GM21576 (cell line): Measurements from ENCODE around the gene GALNT18.

Experiments
- ATAC-seq: cut with Tn5 transposase; IDR thresholded peaks from one replicate; pipeline ENCODE4 v1.9.1; 2021; ENCODE audit warnings: mild to moderate bottlenecking, moderate library complexity; ENCODE audit not compliant: unreplicated experiment

The GALNT18 gene

DNA sequence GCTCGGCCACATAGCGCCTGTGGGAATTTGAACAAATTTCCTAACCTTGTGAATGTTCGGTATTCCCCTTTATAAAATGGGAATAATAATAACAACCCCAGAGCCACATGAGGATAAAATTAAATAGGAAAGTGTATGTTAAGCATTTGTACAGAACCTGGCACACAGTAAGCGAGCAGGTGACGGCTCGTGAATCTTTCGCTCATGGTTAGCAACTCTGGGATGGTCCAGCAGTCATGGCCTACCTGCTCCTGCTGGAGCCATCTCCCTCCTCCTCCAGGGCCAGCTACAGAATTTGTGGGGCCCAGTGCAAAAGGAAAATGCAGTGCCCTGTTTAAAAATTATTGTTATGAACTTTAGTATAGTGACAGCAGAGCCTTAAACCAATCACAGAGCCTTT, 180.3 kb downstream of the GALNT18 start:
- ATAC-seq: no peak

DNA sequence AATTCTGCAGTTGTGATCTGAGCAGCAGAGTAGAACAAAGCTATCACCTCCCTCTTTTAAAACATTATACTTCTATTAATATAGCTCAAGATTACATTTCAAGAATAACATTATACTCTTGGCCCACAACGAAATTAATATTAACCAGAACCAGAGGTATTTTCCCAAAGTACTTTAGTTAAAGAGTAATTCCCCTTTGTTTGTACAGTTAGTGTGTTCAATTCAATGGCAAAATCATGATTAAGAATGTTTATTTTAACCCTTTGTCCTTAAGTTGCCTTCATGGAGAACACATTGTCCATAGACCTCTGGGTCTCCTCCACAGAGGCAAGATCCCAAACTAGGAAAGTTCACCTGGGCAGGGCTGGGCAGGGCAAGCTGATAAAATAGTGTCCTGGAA, 180.7 kb downstream of the GALNT18 start:
- ATAC-seq: no peak

DNA sequence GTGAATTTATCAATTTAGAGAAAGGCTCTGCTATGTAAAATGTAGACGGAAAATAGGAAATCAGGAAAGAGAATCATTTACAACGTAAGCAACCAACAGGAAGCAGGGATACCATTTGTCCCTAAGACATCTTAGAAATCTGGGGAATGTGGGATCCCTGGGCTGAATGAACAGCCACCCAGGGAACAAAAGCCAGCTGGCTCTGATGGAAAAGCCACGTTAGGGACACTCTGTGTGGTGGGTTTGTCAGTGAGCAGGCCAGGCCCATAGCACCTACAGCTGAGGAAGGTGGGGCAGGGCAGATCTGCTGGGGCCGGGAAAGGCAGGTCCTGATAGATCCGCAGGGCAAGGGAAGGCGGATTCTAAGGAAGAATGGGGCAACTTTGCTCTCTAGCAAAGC, 181.7 kb downstream of the GALNT18 start:
- no peak for ATAC-seq

DNA sequence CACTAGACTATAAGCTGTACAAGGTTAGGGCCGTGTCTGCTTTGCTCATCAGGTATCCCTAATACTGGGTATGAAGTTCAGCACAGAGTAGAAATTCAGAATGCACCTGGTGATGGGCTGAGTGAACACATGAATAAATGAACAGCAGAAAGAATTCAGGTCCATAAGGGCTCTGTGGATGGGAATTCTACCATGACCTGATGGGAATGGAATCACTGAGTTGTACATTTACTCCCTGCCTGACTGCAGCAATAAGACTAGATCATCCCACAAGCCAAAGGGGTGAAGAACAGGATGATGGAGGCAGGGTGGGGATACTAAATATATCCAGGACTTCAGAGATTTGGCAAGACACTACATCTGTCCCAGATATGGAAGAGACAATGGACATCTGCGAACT, 182.2 kb downstream of the GALNT18 start:
- ATAC-seq: no peak

DNA sequence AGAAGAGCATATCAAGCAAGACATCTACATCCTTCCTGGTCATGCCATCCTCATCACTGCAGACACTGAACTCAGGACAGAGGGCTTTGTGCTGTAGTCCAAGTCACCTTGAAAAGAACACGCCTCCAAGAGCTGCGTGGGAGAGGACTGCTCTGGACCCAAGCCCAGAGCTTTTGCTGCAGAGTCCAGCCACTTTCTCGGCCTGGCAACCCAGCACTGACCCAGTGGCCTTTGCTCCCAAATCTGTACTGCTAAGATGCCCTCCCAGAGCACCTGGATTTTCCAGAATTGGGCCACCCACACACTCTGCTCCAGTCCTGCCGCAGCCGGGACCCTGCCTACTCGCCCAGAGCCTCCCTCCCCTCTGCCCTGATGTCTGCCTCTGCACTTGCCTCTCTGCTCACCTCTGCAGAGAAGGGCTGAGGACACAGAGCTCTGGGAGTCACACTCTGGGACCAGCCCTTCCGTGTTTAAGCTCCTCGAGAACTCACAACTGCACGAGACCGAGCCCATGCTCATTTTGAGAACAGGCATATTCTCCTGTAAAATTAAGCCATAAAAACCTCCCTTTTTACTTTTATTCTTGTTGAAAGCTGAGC, 185.0 kb downstream of the GALNT18 start:
- ATAC-seq: no peak

DNA sequence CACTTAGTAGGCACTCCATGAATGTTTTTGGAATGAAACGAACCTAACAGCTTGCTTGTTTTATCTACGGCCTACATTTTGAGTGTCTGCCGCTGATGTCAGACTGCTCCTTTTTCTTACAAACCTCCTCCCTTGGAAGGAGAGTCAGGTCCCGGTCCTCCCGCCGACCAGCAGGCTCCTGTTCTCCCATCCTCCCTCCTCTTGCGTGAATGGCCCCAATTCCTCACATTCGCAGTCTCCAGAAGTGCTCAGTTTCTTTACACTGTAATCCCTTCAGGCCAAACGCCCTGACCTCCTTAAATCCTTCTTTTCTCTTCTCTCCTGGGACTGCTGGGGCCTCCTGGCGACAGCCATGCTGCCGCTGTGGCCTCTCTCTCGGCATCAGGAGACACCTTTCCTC, 186.2 kb downstream of the GALNT18 start:
- ATAC-seq: no peak

DNA sequence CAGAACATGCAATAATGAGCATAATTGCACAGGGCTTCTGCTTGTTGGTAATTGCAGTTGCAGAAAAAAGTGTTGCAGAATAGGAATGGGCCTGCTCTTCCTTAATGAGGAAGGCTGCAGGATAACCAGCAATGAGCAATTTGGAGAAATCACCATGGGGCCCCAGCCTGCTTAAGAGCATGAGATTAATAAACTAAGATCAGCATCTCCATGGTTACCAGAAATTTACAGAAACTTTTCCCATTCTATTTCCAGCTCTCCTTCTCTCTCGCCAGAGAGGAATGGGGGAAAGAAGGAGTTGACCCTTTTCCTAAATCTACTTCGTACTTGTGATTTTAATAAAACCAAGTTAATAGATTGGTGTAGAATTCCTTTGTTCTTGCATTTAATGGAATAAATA, 187.8 kb downstream of the GALNT18 start:
- no peak for ATAC-seq

DNA sequence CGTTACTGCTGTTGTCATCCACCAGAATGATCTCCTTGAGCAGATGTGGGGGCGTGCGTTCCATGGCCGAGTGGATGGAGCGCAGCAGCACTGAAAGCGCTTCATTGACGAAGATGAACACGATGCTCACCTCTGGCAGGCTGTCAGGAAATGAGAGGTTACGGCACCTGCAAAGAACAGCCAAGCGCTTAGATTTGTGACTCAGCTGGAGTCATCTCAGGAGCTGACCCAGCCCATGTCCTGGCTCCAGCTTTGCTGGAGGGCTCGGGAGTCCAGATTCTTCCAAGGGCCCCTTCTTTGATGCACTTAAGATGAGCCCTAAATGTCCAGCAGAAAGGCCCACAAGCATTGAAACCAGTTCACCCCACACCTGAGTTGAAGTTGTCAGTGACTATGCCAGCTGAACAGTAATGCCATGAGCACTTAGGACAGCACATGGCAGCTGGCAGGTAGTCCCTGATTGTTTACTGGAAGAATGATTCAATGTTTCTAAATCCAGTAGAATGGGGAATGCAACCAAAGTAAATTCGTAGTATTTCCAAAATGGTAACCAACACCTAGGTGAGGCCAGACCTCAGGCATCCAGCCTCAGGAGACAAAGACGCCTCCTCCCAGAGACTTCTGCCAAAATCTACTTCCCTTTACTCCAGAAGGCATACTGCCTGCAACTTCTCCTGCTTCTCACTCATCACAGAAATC, 189.0 kb downstream of the GALNT18 start:
- ATAC-seq: no peak

DNA sequence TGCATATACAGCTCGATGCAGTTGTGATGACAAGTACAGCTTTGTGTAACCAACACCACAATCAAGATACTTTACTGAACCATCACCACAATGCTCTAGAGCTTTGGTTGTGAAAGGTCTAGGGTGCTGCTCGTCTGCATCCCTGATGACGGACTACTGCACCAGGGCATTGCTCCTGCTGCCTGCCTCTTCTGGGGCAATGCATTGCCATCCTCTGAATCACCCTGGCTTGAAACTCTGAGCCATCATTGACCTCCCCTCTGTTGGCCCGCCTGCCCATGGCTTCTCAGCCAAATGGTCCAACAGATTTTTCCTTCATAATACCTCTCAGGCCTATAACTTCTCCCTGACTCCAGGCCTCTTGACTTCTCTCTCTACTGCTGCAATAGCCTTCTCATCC, 191.4 kb downstream of the GALNT18 start:
- no peak for ATAC-seq

DNA sequence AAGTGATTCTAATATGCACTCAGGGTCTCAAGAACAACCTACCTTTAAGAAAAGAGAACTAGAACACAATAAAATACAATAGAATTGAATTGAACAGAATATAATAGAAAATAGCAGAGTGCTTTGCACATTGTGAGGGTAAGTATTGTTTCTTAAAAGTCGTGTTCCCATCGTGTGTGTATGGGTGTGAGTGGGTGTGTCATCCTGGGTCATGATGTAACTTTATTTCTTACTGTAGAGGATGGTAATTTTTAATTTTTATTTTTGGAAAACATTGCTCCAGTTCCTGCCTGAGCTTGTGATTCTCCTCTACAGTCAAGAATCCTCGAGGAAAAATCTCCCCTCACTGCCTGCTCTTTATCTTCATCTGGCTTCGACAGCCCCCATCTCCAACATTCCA, 193.1 kb downstream of the GALNT18 start:
- no peak for ATAC-seq

DNA sequence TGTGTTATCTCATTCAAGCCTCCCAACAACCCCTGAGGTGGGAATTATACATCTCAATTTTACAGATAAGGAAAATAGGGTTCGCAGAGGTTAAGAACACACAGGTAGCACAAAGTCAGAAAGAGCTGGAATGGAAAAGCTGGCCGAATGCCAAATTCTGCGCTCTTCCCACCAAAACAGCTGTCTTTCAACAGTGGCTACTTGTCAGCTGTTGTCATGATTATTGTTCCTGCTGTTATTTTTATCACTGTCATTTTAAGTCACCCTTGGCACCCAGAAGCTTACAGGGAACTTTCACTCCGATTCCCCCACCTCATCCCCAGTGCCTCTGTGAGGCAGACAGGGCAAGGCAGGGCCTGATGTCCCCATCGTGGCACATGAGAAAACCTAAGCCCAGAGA, 194.3 kb downstream of the GALNT18 start:
- no peak for ATAC-seq

DNA sequence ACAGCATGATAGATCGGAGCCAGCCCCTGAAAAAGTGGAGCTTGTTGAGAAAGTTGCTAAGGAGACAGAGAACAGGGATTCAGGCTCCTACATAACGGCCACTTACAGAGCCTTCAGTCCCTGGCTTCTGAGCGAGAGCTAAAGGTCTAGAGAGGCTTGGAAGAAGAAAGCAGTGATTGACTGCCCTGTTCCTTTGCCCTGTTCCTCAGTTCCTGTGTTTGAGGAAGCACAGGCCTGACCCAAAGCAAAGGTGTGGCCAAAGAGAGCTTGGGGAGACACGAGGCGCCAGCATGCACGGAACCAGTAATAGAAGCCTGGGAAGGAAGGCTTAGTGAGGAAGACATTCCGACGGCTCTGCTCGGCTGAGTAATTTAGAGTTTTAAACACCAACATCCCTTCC, 194.7 kb downstream of the GALNT18 start:
- no peak for ATAC-seq

DNA sequence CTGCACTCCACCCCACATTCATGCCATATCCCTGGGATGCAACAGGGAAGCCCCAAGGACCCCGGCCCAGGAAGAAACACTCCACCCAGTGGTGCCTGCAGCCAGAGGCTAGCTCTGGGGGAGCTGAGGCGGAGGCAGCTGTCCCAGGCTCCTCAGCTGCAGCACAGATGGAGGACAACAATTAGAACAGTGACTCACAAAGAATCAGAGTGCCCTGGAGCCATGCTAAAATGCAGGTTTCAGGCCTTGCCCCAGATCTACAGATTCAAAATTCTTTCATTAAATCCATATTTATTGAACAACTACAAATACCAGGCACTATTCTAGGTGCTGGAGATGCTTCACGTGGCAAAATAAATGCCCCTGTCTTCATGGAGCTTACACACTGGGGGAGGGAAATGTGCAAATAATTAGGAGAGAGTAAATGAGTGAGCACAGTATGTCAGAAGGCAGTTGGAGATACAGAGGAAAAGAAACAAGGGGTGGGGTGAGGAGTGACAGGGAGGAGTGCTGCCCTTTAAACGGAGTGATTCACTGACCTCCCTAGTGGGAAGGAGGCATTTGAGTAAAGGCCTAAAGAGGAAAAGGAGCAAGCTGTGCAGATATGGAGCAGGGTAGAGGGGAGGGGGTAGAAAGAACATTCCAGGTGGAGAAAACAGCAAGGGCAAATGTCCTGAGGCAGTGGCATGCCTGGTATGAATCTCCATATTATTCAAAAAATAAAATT, 195.4 kb downstream of the GALNT18 start:
- no peak for ATAC-seq

DNA sequence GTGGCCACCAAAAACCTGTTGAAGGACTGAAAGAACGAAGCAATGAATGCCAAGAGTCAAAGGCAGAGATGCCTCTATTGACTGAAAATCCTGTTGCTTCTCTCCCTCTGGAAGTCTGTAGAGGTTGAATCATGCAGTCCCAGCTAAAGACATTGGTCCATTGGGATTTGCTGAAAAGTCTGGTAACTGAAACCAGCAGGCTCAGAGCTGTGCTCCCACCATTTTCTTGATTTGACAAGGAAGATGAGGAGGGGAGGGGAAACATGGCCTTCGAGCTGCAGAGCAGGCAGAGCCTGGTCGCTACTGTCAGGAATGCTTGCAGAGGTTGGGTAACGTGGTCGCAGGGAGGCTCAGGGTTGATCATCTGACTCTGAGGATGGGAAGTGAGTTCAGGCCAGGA, 196.0 kb downstream of the GALNT18 start:
- no peak for ATAC-seq

DNA sequence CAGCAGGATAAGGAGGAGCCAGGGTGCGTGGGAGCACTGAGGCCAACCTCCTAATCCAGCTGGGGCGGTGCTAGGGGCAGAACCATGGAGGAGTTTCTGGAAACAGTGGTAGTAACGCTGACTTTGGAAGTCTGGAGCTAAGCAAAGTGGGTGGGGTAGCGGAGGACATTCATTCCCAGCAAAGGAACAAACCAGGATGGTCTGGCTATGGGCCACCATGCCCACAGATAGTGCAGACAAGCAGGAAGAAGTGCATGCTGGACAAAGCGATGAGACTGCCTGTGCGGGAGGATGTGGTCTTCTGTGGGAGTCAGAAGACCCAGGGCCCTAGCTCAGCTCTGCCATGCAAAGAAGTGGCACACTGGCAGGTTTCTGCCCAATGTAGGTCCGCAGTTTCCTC, 197.1 kb downstream of the GALNT18 start:
- ATAC-seq: no peak

DNA sequence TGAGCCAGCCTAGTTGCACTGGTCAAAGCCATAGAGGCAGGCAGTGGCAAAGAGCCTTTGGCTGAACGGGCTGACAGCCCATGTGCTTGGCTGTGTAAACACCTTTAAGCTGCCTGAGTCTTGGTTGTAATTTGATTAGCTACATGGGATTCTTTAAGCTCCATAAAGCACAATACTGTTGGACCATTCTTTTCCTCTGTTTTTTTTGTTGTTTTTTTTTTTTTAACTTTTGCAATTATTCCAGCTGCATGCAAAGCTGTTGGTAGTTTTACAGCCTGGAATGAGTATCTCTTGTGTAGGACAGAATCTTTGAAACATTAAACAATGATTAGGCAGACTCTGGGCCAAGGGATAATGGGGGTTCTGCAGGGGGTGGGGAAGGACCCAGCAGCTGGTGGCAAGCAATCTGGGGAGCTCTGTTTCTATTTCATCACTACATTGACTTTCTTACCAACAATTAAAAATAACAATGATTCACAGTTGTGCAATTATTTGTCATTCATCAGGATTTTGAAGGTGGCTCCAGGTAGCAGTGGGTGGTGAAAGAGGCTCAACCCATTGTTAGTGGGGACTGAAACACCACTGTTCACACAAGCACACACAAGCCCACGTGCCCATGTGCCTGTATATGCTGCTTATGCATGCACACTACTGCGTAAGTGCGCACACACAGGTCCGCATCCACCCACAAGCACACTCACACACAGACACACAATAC, 199.2 kb downstream of the GALNT18 start:
- ATAC-seq: no peak

DNA sequence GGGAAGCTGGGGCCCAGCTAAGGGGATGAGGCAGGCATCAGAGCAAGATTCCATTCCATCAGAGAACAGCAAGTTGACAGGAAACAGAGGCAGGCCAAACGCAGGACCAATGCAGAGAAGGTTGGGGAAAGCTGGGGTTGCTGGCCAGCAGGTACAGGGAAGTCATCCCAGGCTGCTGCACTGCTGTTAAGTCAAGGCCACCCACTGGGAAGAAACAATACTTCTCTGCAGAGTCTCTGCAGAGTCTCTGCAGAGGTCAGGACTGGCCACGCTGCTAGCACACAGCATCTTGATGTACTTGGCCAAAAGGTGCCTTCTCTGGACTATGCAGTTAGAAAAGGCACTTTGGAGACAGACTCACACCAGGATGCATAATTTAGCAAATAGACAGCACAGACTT, 200.3 kb downstream of the GALNT18 start:
- no peak for ATAC-seq

DNA sequence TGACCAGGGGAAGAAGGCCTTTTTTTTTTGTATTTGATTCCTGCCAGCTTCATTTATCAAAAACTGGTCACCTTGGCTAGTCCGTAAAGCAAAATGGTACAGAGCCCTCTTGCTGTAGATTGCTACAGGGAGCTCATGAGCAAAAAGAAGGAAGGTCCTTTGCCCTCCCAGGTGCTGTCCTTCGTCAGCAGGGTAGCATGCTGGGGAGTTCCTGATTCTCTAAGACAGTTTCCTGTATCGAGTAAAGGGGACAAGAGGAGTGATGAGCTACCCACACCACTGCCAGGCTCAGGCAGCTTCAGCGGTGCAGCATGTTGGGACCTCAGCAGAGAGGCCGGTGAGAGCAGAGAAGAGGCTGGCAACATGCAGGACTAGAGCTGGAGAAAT, 200.9 kb downstream of the GALNT18 start:
- no peak for ATAC-seq

DNA sequence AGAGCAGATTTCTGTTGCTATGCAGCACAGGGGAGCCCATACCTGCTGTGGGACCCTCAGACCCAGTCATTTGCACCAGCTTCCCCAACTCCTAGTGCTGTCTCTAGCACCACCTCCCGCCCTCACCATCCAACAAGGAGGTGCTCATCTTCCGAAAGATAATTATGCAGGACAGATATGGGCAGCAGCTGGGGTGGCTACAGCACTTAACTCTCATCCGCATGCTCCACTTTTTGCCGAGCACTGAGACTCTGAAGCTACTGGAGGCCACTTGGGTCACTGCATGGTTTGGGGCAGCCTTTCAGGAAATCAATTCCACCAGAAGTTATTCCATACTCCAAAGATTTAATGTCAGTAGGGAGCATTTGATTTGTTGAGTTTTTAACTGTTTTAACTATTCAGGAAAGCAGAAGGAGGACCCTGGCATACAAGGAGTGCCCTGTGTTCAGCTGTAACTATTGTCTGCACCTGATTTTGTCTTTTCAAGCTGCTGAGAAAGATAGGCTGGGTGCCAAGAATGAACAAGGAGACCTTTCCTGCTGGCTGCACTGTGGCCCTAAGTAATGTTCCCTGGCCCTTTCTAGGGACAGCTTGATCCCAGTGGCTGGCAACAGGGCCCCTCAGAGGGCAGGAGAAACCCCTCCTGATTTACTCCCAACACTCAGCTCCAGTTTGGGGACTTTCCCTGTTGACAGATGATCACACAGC, 201.5 kb downstream of the GALNT18 start:
- no peak for ATAC-seq

DNA sequence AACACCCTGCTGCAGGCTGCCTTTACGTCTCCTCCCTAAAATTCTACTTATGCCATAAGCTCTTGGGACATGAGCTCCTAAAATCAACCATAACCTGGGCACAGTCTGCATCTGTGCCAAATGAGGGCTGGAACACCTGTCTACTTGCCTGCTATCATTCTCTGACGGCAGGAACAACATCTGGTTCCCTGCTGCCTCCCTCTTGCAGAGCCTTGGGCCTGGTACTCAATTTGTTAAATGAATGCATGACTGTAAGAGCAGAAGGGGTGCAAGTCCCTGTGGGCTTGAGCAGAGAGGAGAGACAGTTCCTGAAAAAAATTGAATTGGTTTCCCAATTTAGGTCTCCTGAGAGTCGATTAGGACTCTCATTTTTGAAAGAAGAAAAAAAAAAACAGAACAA, 202.1 kb downstream of the GALNT18 start:
- no peak for ATAC-seq

DNA sequence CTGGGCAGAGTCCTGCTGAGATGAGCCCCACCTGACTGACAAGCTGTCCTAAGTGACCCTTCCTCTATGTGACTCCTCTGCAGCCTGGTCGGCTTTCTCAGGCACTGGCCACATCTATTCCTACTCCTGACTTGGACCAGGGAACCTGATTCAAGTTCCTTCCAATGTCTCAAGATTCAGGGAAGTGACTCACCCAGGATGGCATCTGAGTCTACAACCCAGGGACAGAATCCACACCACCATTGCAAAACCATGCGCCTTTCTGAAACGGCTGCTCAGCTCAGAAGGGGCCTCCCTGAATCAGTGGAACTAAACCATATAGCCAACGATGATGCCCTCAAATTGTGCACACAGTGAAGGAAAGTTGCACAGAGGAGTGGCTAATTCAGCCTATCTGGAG, 204.9 kb downstream of the GALNT18 start:
- ATAC-seq: no peak
